Testis (tissue), 3 donors: ENCODE results near the gene DEAF1. TPM values are rescaled to one million over a fixed set of nuclear protein-coding genes. Genes with fewer than 3 reads are reported as not detected.
"Not testable (repeated sequence)": the region's sequence is repeated elsewhere in the genome, so short reads cannot be mapped to it uniquely, and the experiment has no call there.

Source experiments
- DNase-seq: peaks from one replicate; pipeline ENCODE4 v3.0.0-alpha.2; 2019
- H3K27ac ChIP-seq, 2 donors: fragments of 200-600 bp; sonication (generic); one replicate each; pipeline ENCODE4 v1.5.1; 2019
- H3K27me3 ChIP-seq: fragments of 200-600 bp; sonication (generic); one replicate; pipeline ENCODE4 v1.5.1; 2019
- H3K36me3 ChIP-seq: fragments of 200-600 bp; sonication (generic); one replicate; pipeline ENCODE4 v1.5.1; 2017; ENCODE audit warnings: low read depth; ENCODE audit errors: missing control alignments
- H3K4me1 ChIP-seq: fragments of 200-600 bp; sonication (generic); one replicate; pipeline ENCODE4 v1.5.1; 2019
- H3K4me3 ChIP-seq, 2 donors: fragments of 200-600 bp; sonication (generic); one replicate each; pipeline ENCODE4 v1.5.1; 2017 to 2019
- H3K9me3 ChIP-seq: fragments of 200-600 bp; sonication (generic); one replicate; pipeline ENCODE4 v1.5.1; 2017
- CTCF ChIP-seq, 3 experiments: fragments of 450-650 bp in 2 of 3; fragments of 200-600 bp in 1 of 3; sonication (generic) in 1 of 3; IDR thresholded peaks; one replicate each; pipeline ENCODE4 v1.5.1; 2016 to 2019; ENCODE audit warnings: antibody characterized with exemption in 3 of 3, mild to moderate bottlenecking in 2 of 3, moderate library complexity in 1 of 3
- POLR2A ChIP-seq: fragments of 450-650 bp; IDR thresholded peaks from one replicate; pipeline ENCODE4 v1.6.1; 2017; ENCODE audit warnings: antibody characterized with exemption, mild to moderate bottlenecking, moderate library complexity
- WGBS, 2 donors: methylation state at CpG; one replicate each; pipeline ENCODE4 v1.1.5; 2018; 5-methylcytosine and 5-hydroxymethylcytosine counted together
- intact Hi-C: fragments of 100-400 bp; cut with DNase I; formaldehyde crosslinking; loops from one replicate; pipeline ENCODE4 v1.15.1; 2023; ENCODE audit warnings: low total_unique reads
- polyA plus RNA-seq: library from polyadenylated mRNA; stranded (reverse); fragments of 350-450 nt; fragmentation: Illumina TruSeq; extraction: RNeasy Lipid Tissue Mini Kit (QIAGEN cat#74804); gene quantifications from one replicate; pipeline ENCODE4 v1.2.3, GENCODE V29; 2014; ENCODE audit warnings: low read depth, low replicate concordance; ENCODE audit not compliant: insufficient read depth
- total RNA-seq, 2 donors: library from RNA; depleted of rRNA; stranded (reverse); fragments of >200 nt; gene quantifications; one replicate each; pipeline ENCODE4 v1.2.3, GENCODE V29; 2016

The DEAF1 gene
- total and polyA plus RNA-seq, 3 donors from 2014 or later: 47.9 to 116 (median 82.5) TPM

- intact Hi-C loops: no loop called here
- DNase-seq: no peak
- H3K27me3 ChIP-seq: no peaks in the 10 kb centered on the region
- H3K27ac ChIP-seq: no peak overlapping the region
- 90 to 93% methylated on average over 30 of the region's 30 CpGs for WGBS, 2 donors
- no peaks in the 10 kb centered on the region for H3K4me1 ChIP-seq
- H3K36me3 ChIP-seq: no peaks in the 10 kb centered on the region
- TF ChIP-seq POLR2A: no peak
- TF ChIP-seq CTCF (IDR thresholded peaks at IDR 0.05): no peak
- H3K9me3 ChIP-seq: no peaks in the 10 kb centered on the region
- H3K4me3 ChIP-seq: no peak overlapping the region
Observed at GRCh38 chr11:655036-655726, 39.8 kb downstream of the DEAF1 start.

- intact Hi-C loops, H3K27ac ChIP-seq, DNase-seq, H3K4me3 ChIP-seq, H3K36me3 ChIP-seq, H3K4me1 ChIP-seq, H3K27me3 ChIP-seq, H3K9me3 ChIP-seq: not testable (repeated sequence)
- 86 to 94% methylated on average over 12 of the region's 12 CpGs for WGBS, 2 donors
Observed at GRCh38 chr11:654444-654843, 40.6 kb downstream of the DEAF1 start.

GRCh38 chr11:653837-654236 lies 41.2 kb downstream of the DEAF1 start:
- no peak for DNase-seq
- H3K4me1 ChIP-seq: no peaks in the 10 kb centered on the region
- H3K9me3 ChIP-seq: no peaks in the 10 kb centered on the region
- H3K27me3 ChIP-seq: no peaks in the 10 kb centered on the region
- no peak overlapping the region for H3K4me3 ChIP-seq
- 91 to 92% methylated on average over 9 to 15 of the region's 15 CpGs for WGBS, 2 donors
- no peak overlapping the region for H3K27ac ChIP-seq
- H3K36me3 ChIP-seq: no peaks in the 10 kb centered on the region
- intact Hi-C loops: no loop called here
- TF ChIP-seq POLR2A (no peak), CTCF (IDR thresholded peaks at IDR 0.05) (no peak)

- DNase-seq, H3K36me3 ChIP-seq, H3K27ac ChIP-seq, H3K4me1 ChIP-seq, intact Hi-C loops, H3K27me3 ChIP-seq, H3K4me3 ChIP-seq, H3K9me3 ChIP-seq: not testable (repeated sequence)
- WGBS, 2 donors: 88 to 92% methylated on average over 14 of the region's 14 CpGs
Observed at GRCh38 chr11:653136-653535, 41.9 kb downstream of the DEAF1 start.

GRCh38 chr11:650482-650881 lies 44.5 kb downstream of the DEAF1 start:
- Histone ChIP-seq H3K27me3 (no peaks in the 10 kb centered on the region), H3K4me3 (no peak overlapping the region), H3K27ac (no peak overlapping the region), H3K36me3 (no peaks in the 10 kb centered on the region), H3K9me3 (no peaks in the 10 kb centered on the region), H3K4me1 (no peaks in the 10 kb centered on the region)
- 93 to 97% methylated on average over 10 of the region's 10 CpGs for WGBS, 2 donors
- intact Hi-C loops: no loop called here
- TF ChIP-seq CTCF (IDR thresholded peaks at IDR 0.05) (no peak), POLR2A (no peak)
- DNase-seq: no peak

- DNase-seq, H3K36me3 ChIP-seq, H3K27ac ChIP-seq, H3K4me3 ChIP-seq, H3K9me3 ChIP-seq, intact Hi-C loops, H3K4me1 ChIP-seq, H3K27me3 ChIP-seq: not testable (repeated sequence)
- WGBS, 2 donors: 84 to 91% methylated on average over 5 to 12 of the region's 14 CpGs
Observed at GRCh38 chr11:647672-648158, 47.3 kb downstream of the DEAF1 start.
